Measurements from ENCODE around the gene ZNF799.
A peak's percentile ranks its signal among the peaks of the same experiment; 100 is the strongest.
"Not testable (repeated sequence)": the region's sequence is repeated elsewhere in the genome, so short reads cannot be mapped to it uniquely, and the experiment has no call there.

ZNF799 gene

GRCh38 chr19:12379732-12380443, 21.2 kb downstream of the ZNF799 start:
- H3K36me3 ChIP-seq (ENCODE audit: insufficient read depth, insufficient read length, low read length): peaks cover 5% of the 10 kb centered on the region
- H3K4me1 ChIP-seq (ENCODE audit: insufficient read depth, insufficient read length): no peaks in the 10 kb centered on the region
- no peak overlapping the region for H3K4me3 ChIP-seq (ENCODE audit: insufficient read length, low read depth)
- peaks cover 49% of the 10 kb centered on the region for H3K9me3 ChIP-seq (ENCODE audit: insufficient read depth, low read length)
- TF ChIP-seq YY1 (IDR thresholded peaks at IDR 0.05; ENCODE audit: insufficient read depth, insufficient read length) (no peak), ZNF274 (IDR thresholded peaks at IDR 0.05; ENCODE audit: low read depth, low read length) (peak; percentile 57), SUZ12 (IDR thresholded peaks at IDR 0.05; ENCODE audit: extremely low read depth, insufficient read depth, insufficient read length) (no peak)
- DNase-seq (ENCODE audit: low read depth, low spot score): no peak
- no peak overlapping the region for H3K9ac ChIP-seq (ENCODE audit: insufficient read length, low read depth)
- no peaks in the 10 kb centered on the region for H3K27me3 ChIP-seq (ENCODE audit: insufficient read depth, insufficient read length)

GRCh38 chr19:12374026-12374425, 27.0 kb downstream of the ZNF799 start:
- Histone ChIP-seq H3K36me3 (ENCODE audit: insufficient read depth, insufficient read length, low read length) (no peaks in the 10 kb centered on the region), H3K4me3 (ENCODE audit: insufficient read length, low read depth) (no peak overlapping the region), H3K9me3 (ENCODE audit: insufficient read depth, low read length) (peaks cover 18% of the 10 kb centered on the region), H3K27me3 (ENCODE audit: insufficient read depth, insufficient read length) (no peaks in the 10 kb centered on the region), H3K4me1 (ENCODE audit: insufficient read depth, insufficient read length) (no peaks in the 10 kb centered on the region), H3K9ac (ENCODE audit: insufficient read length, low read depth) (no peak overlapping the region)
- DNase-seq (ENCODE audit: low read depth, low spot score): no peak
- TF ChIP-seq ZNF274 (IDR thresholded peaks at IDR 0.05; ENCODE audit: low read depth, low read length) (no peak), SUZ12 (IDR thresholded peaks at IDR 0.05; ENCODE audit: extremely low read depth, insufficient read depth, insufficient read length) (no peak), YY1 (IDR thresholded peaks at IDR 0.05; ENCODE audit: insufficient read depth, insufficient read length) (no peak)

- peaks cover 7% of the 10 kb centered on the region for H3K36me3 ChIP-seq (ENCODE audit: insufficient read depth, insufficient read length, low read length)
- DNase-seq (ENCODE audit: low read depth, low spot score): peak; percentile 98
- TF ChIP-seq SUZ12 (IDR thresholded peaks at IDR 0.05; ENCODE audit: extremely low read depth, insufficient read depth, insufficient read length) (no peak), YY1 (IDR thresholded peaks at IDR 0.05; ENCODE audit: insufficient read depth, insufficient read length) (no peak), ZNF274 (IDR thresholded peaks at IDR 0.05; ENCODE audit: low read depth, low read length) (no peak)
- peak within 1 kb of the TSS; percentile 91 for H3K4me3 ChIP-seq (ENCODE audit: insufficient read length, low read depth)
- peaks cover 29% of the 10 kb centered on the region; the same call in 1 of the 2 replicates for H3K9me3 ChIP-seq (ENCODE audit: insufficient read depth, low read length)
- peaks cover 3% of the 10 kb centered on the region for H3K27me3 ChIP-seq (ENCODE audit: insufficient read depth, insufficient read length)
- peak within 1 kb of the TSS; percentile 91 for H3K9ac ChIP-seq (ENCODE audit: insufficient read length, low read depth)
- no peaks in the 10 kb centered on the region for H3K4me1 ChIP-seq (ENCODE audit: insufficient read depth, insufficient read length)
Measured at GRCh38 chr19:12365236-12366162, 35.6 kb downstream of the ZNF799 start, which contains the start of gene ZNF442. Gene ZNF442, minus strand, starts transcription at chr19:12365683. Its CDS starts 2,052 bp downstream, at chr19:12363631.

DNA sequence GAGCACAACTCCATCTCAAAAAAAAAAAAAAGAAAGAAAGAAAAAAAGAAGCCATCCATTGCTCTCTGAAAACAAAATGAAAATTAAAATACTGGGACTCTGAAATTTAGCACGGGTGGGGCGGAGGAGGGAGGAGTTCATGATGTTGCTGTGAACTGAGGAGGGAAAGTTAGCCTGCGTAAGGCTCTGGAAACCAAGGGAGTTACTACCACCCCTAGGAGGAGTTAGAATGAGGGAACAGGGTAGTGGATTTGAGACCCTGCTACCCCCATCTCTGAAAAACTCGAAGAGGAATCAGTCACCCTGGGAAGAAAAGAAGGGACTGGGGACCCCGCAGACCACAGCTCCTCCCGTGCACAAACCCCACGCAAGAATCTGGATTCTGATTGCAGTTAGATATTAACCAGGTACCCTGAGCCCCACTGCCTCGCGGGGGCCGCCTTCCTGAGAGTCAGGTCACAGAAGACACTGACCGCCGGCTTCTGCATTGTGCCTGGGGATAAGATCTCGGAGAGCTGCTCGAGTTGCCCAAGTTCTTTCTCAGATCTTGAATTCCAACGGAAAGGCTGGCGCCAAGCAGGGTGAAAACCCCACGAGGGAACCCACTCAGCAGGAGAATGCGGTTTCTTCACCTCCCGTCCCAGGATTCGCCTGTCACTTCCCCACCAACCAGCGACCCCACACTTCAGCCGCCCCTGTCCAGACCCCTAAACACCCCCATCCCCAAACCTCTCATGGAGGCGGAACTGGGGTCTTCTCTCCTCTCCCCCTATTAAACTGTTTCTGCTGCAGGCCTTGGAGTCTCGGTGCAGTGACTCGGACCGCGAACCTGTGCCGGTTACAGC, 36.5 kb downstream of the ZNF799 start:
- H3K4me3 ChIP-seq (ENCODE audit: insufficient read length, low read depth): peak overlapping the region; percentile 91
- TF ChIP-seq SUZ12 (IDR thresholded peaks at IDR 0.05; ENCODE audit: extremely low read depth, insufficient read depth, insufficient read length) (no peak), YY1 (IDR thresholded peaks at IDR 0.05; ENCODE audit: insufficient read depth, insufficient read length) (no peak)
- DNase-seq (ENCODE audit: low read depth, low spot score): no peak
- peaks cover 3% of the 10 kb centered on the region for H3K27me3 ChIP-seq (ENCODE audit: insufficient read depth, insufficient read length)
- peaks cover 29% of the 10 kb centered on the region; the same call in 1 of the 2 replicates for H3K9me3 ChIP-seq (ENCODE audit: insufficient read depth, low read length)
- H3K4me1 ChIP-seq (ENCODE audit: insufficient read depth, insufficient read length): no peaks in the 10 kb centered on the region
- peak overlapping the region; percentile 91 for H3K9ac ChIP-seq (ENCODE audit: insufficient read length, low read depth)
- H3K36me3 ChIP-seq (ENCODE audit: insufficient read depth, insufficient read length, low read length): peaks cover 7% of the 10 kb centered on the region

DNA sequence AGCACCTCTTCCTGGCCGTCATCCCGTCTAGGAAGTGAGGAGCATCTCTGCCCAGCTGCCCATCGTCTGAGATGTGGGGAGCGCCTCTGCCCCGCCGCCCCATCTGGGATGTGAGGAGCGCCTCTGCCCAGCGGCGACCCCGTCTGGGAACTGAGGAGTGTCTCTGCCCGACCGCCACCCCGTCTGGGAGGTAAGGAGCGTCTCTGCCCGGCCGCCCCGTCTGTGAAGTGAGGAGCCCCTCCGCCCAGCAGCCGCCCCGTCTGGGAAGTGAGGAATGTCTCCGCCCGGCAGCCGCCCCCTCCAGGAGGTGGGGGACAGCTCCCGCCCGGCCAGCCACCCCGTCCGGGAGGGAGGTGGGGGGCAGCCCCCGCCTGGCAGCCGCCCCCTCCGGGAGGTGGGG, 38.8 kb downstream of the ZNF799 start:
- not testable (repeated sequence) for H3K4me1 ChIP-seq (ENCODE audit: insufficient read depth, insufficient read length); H3K9ac ChIP-seq (ENCODE audit: insufficient read length, low read depth); H3K36me3 ChIP-seq (ENCODE audit: insufficient read depth, insufficient read length, low read length); DNase-seq (ENCODE audit: low read depth, low spot score); H3K4me3 ChIP-seq (ENCODE audit: insufficient read length, low read depth); H3K27me3 ChIP-seq (ENCODE audit: insufficient read depth, insufficient read length)
- peaks cover 37% of the 10 kb centered on the region for H3K9me3 ChIP-seq (ENCODE audit: insufficient read depth, low read length)

- no peak for DNase-seq (ENCODE audit: low read depth, low spot score)
- peaks cover 88% of the 10 kb centered on the region for H3K9me3 ChIP-seq (ENCODE audit: insufficient read depth, low read length)
- no peak overlapping the region for H3K4me3 ChIP-seq (ENCODE audit: insufficient read length, low read depth)
- H3K36me3 ChIP-seq (ENCODE audit: insufficient read depth, insufficient read length, low read length): peaks cover 36% of the 10 kb centered on the region
- no peaks in the 10 kb centered on the region for H3K27me3 ChIP-seq (ENCODE audit: insufficient read depth, insufficient read length)
- H3K9ac ChIP-seq (ENCODE audit: insufficient read length, low read depth): no peak overlapping the region
- no peaks in the 10 kb centered on the region for H3K4me1 ChIP-seq (ENCODE audit: insufficient read depth, insufficient read length)
- TF ChIP-seq SUZ12 (IDR thresholded peaks at IDR 0.05; ENCODE audit: extremely low read depth, insufficient read depth, insufficient read length) (no peak), ZNF274 (IDR thresholded peaks at IDR 0.05; ENCODE audit: low read depth, low read length) (no peak), YY1 (IDR thresholded peaks at IDR 0.05; ENCODE audit: insufficient read depth, insufficient read length) (no peak)
Measured at GRCh38 chr19:12353375-12353774, 47.7 kb downstream of the ZNF799 start.

Data from NT2/D1 (cell line).